Esophagus squamous epithelium (tissue), 5 donors: Measurements from ENCODE around the gene SLC22A31. TPM values are rescaled to one million over a fixed set of nuclear protein-coding genes. Genes with fewer than 3 reads are reported as not detected.
A peak's percentile ranks its signal among the peaks of the same experiment; 100 is the strongest.
"Not testable (repeated sequence)": the region's sequence is repeated elsewhere in the genome, so short reads cannot be mapped to it uniquely, and the experiment has no call there.

Experiments used
- DNase-seq: peaks from one replicate; lab custom pipeline; 2025; lab: John Stamatoyannopoulos, UW
- H3K27ac ChIP-seq, 4 donors: fragments of 200-600 bp; sonication (generic); one replicate each; pipeline ENCODE4 v1.5.1; 2016 to 2019; ENCODE audit warnings: mild to moderate bottlenecking in 1 of 4
- H3K27me3 ChIP-seq, 4 donors: fragments of 200-600 bp; sonication (generic); 1 replicate in 3 of 4; 2 replicates in 1 of 4; pipeline versions ENCODE4 v1.5.1 to v1.6.0; 2017 to 2021; ENCODE audit warnings: antibody characterized with exemption in 1 of 4
- H3K36me3 ChIP-seq, 3 donors: fragments of 200-600 bp; sonication (generic); one replicate each; pipeline ENCODE4 v1.5.1; 2016 to 2019
- H3K4me1 ChIP-seq, 3 donors: fragments of 200-600 bp; sonication (generic); one replicate each; pipeline ENCODE4 v1.5.1; 2017 to 2019
- H3K4me3 ChIP-seq, 4 donors: fragments of 200-600 bp; sonication (generic); 1 replicate in 3 of 4; 2 replicates in 1 of 4; pipeline ENCODE4 v1.5.1; 2016 to 2019; ENCODE audit warnings: mild to moderate bottlenecking in 2 of 4, moderate library complexity in 1 of 4
- H3K9me3 ChIP-seq, 3 donors: fragments of 200-600 bp; sonication (generic); one replicate each; pipeline ENCODE4 v1.5.1; 2016 to 2019
- CTCF ChIP-seq, 6 experiments: fragments of 450-650 bp in 4 of 6; fragments of 200-600 bp in 2 of 6; sonication (generic) in 2 of 6; IDR thresholded peaks; one replicate each; pipeline ENCODE4 v1.5.1; 2016 to 2019; ENCODE audit warnings: antibody characterized with exemption in 6 of 6, mild to moderate bottlenecking in 4 of 6, moderate library complexity in 4 of 6
- POLR2A ChIP-seq, 4 donors: fragments of 450-650 bp; IDR thresholded peaks; one replicate each; pipeline ENCODE4 v1.6.1; 2017; ENCODE audit warnings: antibody characterized with exemption in 4 of 4, mild to moderate bottlenecking in 4 of 4, moderate library complexity in 3 of 4
- WGBS, 2 donors: methylation state at CpG; one replicate each; pipeline ENCODE4 v1.1.5; 2018; 5-methylcytosine and 5-hydroxymethylcytosine counted together
- intact Hi-C: fragments of 100-400 bp; cut with DNase I; formaldehyde crosslinking; loops from one replicate; pipeline ENCODE4 v1.15.0; 2022
- total RNA-seq, 4 donors: library from RNA; depleted of rRNA; stranded (reverse); fragments of >200 nt; gene quantifications; one replicate each; pipeline ENCODE4 v1.1.0, GENCODE V29; 2016
- donor health status: DM: yes; HTN: yes; CAD: no.

Gene SLC22A31
- total RNA-seq, 4 donors from 2014 or later: not detected

- WGBS, 2 donors: 83 to 88% methylated on average over 1 to 5 of the region's 21 CpGs
- Histone ChIP-seq H3K27me3 (peaks cover 11 to 65% (median 16%) of the 10 kb centered on the region in 4 donors), H3K27ac (no peak overlapping the region), H3K4me1 (peaks cover 14 to 27% (median 14%) of the 10 kb centered on the region in 3 donors), H3K36me3 (no peaks in the 10 kb centered on the region), H3K9me3 (no peaks in the 10 kb centered on the region), H3K4me3 (no peak overlapping the region)
- TF ChIP-seq POLR2A (IDR thresholded peaks at IDR 0.05): no peak
- TF ChIP-seq CTCF (IDR thresholded peaks at IDR 0.05): no peak
- intact Hi-C loops: no loop called here
- no peak for DNase-seq
Observed at GRCh38 chr16:89195521-89196171, 4.7 kb downstream of the SLC22A31 start.

- intact Hi-C loops: no loop called here
- WGBS, 2 donors: 50% methylated on average over 7 of the region's 45 CpGs; no CpG with 5 or more reads in 1 of the 2 donors
Observed at GRCh38 chr16:89194340-89195311, 5.7 kb downstream of the SLC22A31 start.

GRCh38 chr16:89193576-89194293 is 6.6 kb downstream of the SLC22A31 start:
- intact Hi-C loops: no loop called here
- TF ChIP-seq POLR2A (IDR thresholded peaks at IDR 0.05): no peak
- no peak for TF ChIP-seq CTCF (IDR thresholded peaks at IDR 0.05)
- DNase-seq: no peak
- Histone ChIP-seq H3K27me3 (peaks cover 0 to 46% (median 1%) of the 10 kb centered on the region in 4 donors), H3K4me1 (peaks cover 8 to 18% (median 8%) of the 10 kb centered on the region in 3 donors), H3K9me3 (no peaks in the 10 kb centered on the region), H3K4me3 (peak overlapping the region in 1 of 4 donors; percentile 23), H3K27ac (no peak overlapping the region), H3K36me3 (no peaks in the 10 kb centered on the region)
- WGBS, 2 donors: 36 to 59% methylated on average over 4 to 15 of the region's 38 CpGs

More at GRCh38 chr16:89194340-89195311, 5.7 kb downstream of the SLC22A31 start:
- Histone ChIP-seq H3K36me3 (no peaks in the 10 kb centered on the region), H3K27me3 (peaks cover 4 to 55% (median 7%) of the 10 kb centered on the region in 4 donors), H3K4me1 (peaks cover 8 to 18% (median 8%) of the 10 kb centered on the region in 3 donors), H3K9me3 (no peaks in the 10 kb centered on the region), H3K27ac (no peak overlapping the region), H3K4me3 (no peak overlapping the region)
- TF ChIP-seq CTCF (IDR thresholded peaks at IDR 0.05) (no peak), POLR2A (IDR thresholded peaks at IDR 0.05) (no peak)
- DNase-seq: no peak

- no peak overlapping the region for H3K27ac ChIP-seq
- WGBS, 2 donors: 9% methylated on average over 5 to 6 of the region's 39 CpGs
- intact Hi-C loops: no loop called here
- TF ChIP-seq CTCF (IDR thresholded peaks at IDR 0.05) (no peak), POLR2A (IDR thresholded peaks at IDR 0.05) (no peak)
- DNase-seq: no peak
- H3K4me1 ChIP-seq: peaks cover 8 to 18% (median 8%) of the 10 kb centered on the region in 3 donors
- H3K9me3 ChIP-seq: no peaks in the 10 kb centered on the region
- no peaks in the 10 kb centered on the region for H3K36me3 ChIP-seq
- peak overlapping the region in 2 of 4 donors; percentile 23 to 44 for H3K4me3 ChIP-seq
- peaks cover 0 to 39% (median 0%) of the 10 kb centered on the region in 4 donors for H3K27me3 ChIP-seq
Observed at GRCh38 chr16:89192956-89193575, 7.3 kb downstream of the SLC22A31 start.

- DNase-seq: peak; percentile 42
- H3K27ac ChIP-seq: peak overlapping the region in 1 of 4 donors; percentile 25
- 3 to 17% methylated on average over 9 to 10 of the region's 63 CpGs for WGBS, 2 donors
- H3K4me3 ChIP-seq: peak overlapping the region; percentile 17 to 62 (median 36)
- H3K36me3 ChIP-seq, intact Hi-C loops, H3K9me3 ChIP-seq: not testable (repeated sequence)
- H3K27me3 ChIP-seq: peaks cover 0 to 32% (median 0%) of the 10 kb centered on the region in 4 donors
- H3K4me1 ChIP-seq: peaks cover 8 to 18% (median 8%) of the 10 kb centered on the region in 3 donors
Observed at GRCh38 chr16:89192186-89192955, 8.0 kb downstream of the SLC22A31 start.
